OCI-LY7 (cell line): ENCODE measurements around the gene L1TD1. TPM values are rescaled to one million over a fixed set of nuclear protein-coding genes. Genes with fewer than 3 reads are reported as not detected.

ENCODE experiments used
- BruUV-seq: library from RNA; stranded (reverse); fragments of 400-500 nt; replicated peaks from 2 replicates; lab custom pipeline; 2021; lab: Mats Ljungman, UMichigan
- CTCF ChIA-PET: fragments of 300-600 bp; sonication (Branson Sonifier 250); formaldehyde crosslinking; loops from one replicate; lab custom pipeline; 2022; ENCODE audit warnings: antibody characterized with exemption; ENCODE audit not compliant: unreplicated experiment; lab: Charles Lee
- POLR2A ChIA-PET: fragments of 300-600 bp; sonication (Branson Sonifier 250); formaldehyde crosslinking; loops from one replicate; lab custom pipeline; 2022; ENCODE audit warnings: antibody characterized with exemption; lab: Charles Lee
- DNase-seq: peaks from one replicate; pipeline ENCODE4 v3.0.0-alpha.2; 2015; ENCODE audit warnings: low spot score
- H2AFZ ChIP-seq: fragments of 200-600 bp; sonication (generic), shearing (Covaris generic); 2 replicates; pipeline ENCODE4 v1.6.1; 2014; ENCODE audit warnings: mild to moderate bottlenecking, antibody characterized with exemption, low read length, moderate library complexity
- H3K27ac ChIP-seq: fragments of 200-600 bp; sonication (generic); 2 replicates; pipeline ENCODE4 v1.5.1; 2014; ENCODE audit warnings: mixed run types, low read depth, mild to moderate bottlenecking, moderate library complexity, low read length, inconsistent platforms; ENCODE audit not compliant: poor library complexity, severe bottlenecking
- H3K36me3 ChIP-seq: fragments of 200-600 bp; sonication (generic); 2 replicates; pipeline ENCODE4 v1.6.1; 2014; ENCODE audit warnings: mild to moderate bottlenecking, antibody characterized with exemption, low read length, moderate library complexity, mixed read lengths; ENCODE audit not compliant: insufficient read depth
- H3K4me1 ChIP-seq: fragments of 200-600 bp; sonication (generic); 2 replicates; pipeline ENCODE4 v1.5.1; 2014; ENCODE audit warnings: mild to moderate bottlenecking, low read length; ENCODE audit not compliant: insufficient read depth, poor library complexity, severe bottlenecking
- H3K4me2 ChIP-seq: fragments of 200-600 bp; sonication (generic); 2 replicates; pipeline ENCODE4 v1.6.1; 2014; ENCODE audit warnings: mild to moderate bottlenecking, low read length
- H3K4me3 ChIP-seq: fragments of 200-600 bp; sonication (generic); 2 replicates; pipeline ENCODE4 v1.5.1; 2014; ENCODE audit warnings: mild to moderate bottlenecking, low read depth, low read length; ENCODE audit not compliant: poor library complexity, severe bottlenecking
- H3K79me2 ChIP-seq: fragments of 200-600 bp; sonication (generic); 2 replicates; pipeline ENCODE4 v1.6.1; 2016; ENCODE audit warnings: low read depth, mild to moderate bottlenecking, low read length, moderate library complexity, mixed read lengths; ENCODE audit not compliant: insufficient read depth
- H3K9me2 ChIP-seq: fragments of 200-600 bp; sonication (generic); 2 replicates; pipeline ENCODE4 v1.6.1; 2016; ENCODE audit warnings: mild to moderate bottlenecking, low read length, mixed read lengths; ENCODE audit not compliant: insufficient read depth
- H3K9me3 ChIP-seq: fragments of 200-600 bp; sonication (generic); 2 replicates; pipeline ENCODE4 v1.6.1; 2014; ENCODE audit warnings: mild to moderate bottlenecking, mixed run types, low read length, mixed read lengths
- H4K20me1 ChIP-seq: fragments of 200-600 bp; sonication (generic); 2 replicates; pipeline ENCODE4 v1.6.1; 2014; ENCODE audit warnings: mild to moderate bottlenecking, antibody characterized with exemption, low read length, moderate library complexity, mixed read lengths; ENCODE audit not compliant: insufficient read depth
- CTCF ChIP-seq: fragments of 200-600 bp; sonication (generic); conservative IDR thresholded peaks from 2 replicates; pipeline ENCODE4 v1.5.1; 2014; ENCODE audit warnings: mild to moderate bottlenecking, antibody characterized with exemption, low read length, moderate library complexity, mixed read lengths
- EZH2phosphoT487 ChIP-seq: fragments of 200-600 bp; sonication (generic); IDR thresholded peaks from 2 replicates; pipeline ENCODE4 v1.6.1; 2018; ENCODE audit warnings: low read depth, borderline replicate concordance, mild to moderate bottlenecking, mixed run types, antibody characterized with exemption, low read length, moderate library complexity, mixed read lengths
- intact Hi-C: fragments of 100-400 bp; cut with micrococcal nuclease; formaldehyde crosslinking; loops from one replicate; pipeline ENCODE4 v1.10.0; 2022; ENCODE audit not compliant: unreplicated experiment
- total RNA-seq, 2 experiments: library from RNA; depleted of rRNA in 1 of 2; stranded (reverse); fragments of >200 nt in 1 of 2; shearing (Covaris generic) in 1 of 2; gene quantifications; 2 replicates each; pipeline ENCODE4 v1.2.3, GENCODE V29; 2014 to 2022

Gene L1TD1
- total RNA-seq, 2 experiments from 2014 or later = not detected

GRCh38 chr1:62210960-62211359 is 16.3 kb downstream of the L1TD1 start:
- Histone ChIP-seq H3K9me3 (peaks cover 7% of the 10 kb centered on the region; the same call in 1 of the 2 replicates), H4K20me1 (no peaks in the 10 kb centered on the region), H3K4me1 (no peaks in the 10 kb centered on the region), H3K27ac (no peak overlapping the region), H3K36me3 (no peaks in the 10 kb centered on the region), H3K79me2 (no peaks in the 10 kb centered on the region), H3K9me2 (no peaks in the 10 kb centered on the region), H3K4me2 (no peak overlapping the region), H3K4me3 (no peak overlapping the region), H2AFZ (no peak overlapping the region)
- POLR2A ChIA-PET = no interaction called here
- CTCF ChIA-PET = no interaction called here
- intact Hi-C loops = no loop called here
- no peak for TF ChIP-seq CTCF
- BruUV-seq = no TSS peak
- DNase-seq = no peak

GRCh38 chr1:62212411-62212810 is 17.8 kb downstream of the L1TD1 start:
- CTCF ChIA-PET = no interaction called here
- intact Hi-C loops = no loop called here

More at GRCh38 chr1:62212411-62212810, 17.8 kb downstream of the L1TD1 start:
- POLR2A ChIA-PET = no interaction called here
- Histone ChIP-seq H3K4me1 (no peaks in the 10 kb centered on the region), H3K9me2 (no peaks in the 10 kb centered on the region), H3K79me2 (no peaks in the 10 kb centered on the region), H3K9me3 (peaks cover 7% of the 10 kb centered on the region; the same call in 1 of the 2 replicates), H3K4me2 (no peak overlapping the region), H4K20me1 (no peaks in the 10 kb centered on the region), H2AFZ (no peak overlapping the region), H3K36me3 (no peaks in the 10 kb centered on the region), H3K27ac (no peak overlapping the region), H3K4me3 (no peak overlapping the region)
- no peak for TF ChIP-seq EZH2phosphoT487
- TF ChIP-seq CTCF = no peak
- no TSS peak for BruUV-seq
- DNase-seq = no peak
